ENCODE data around the gene HNRNPLL. TPM values are rescaled to one million over a fixed set of nuclear protein-coding genes. Genes with fewer than 3 reads are reported as not detected.

The HNRNPLL gene
- total and polyA plus RNA-seq, 3 donors from 2014 or later, result 82.0 to 107 (median 85.1) TPM

DNA sequence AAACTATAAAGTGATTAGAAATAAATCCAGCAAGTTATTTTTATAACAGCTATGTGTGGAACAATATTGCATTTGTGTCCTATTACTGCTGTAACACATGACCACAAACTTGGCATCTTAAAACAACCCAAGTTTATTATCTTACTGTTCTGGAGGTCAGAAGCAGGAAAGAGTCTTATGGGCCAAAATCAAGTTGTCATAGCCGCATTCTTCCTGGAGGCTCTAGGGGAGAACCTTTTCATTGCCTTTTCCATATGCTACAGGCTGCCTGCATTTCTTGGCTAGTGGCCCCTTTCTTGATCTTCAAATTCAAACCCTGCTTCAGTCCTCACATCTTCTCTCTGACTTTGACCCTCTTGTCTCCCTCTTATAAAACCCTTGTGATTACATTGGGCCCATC lies 27.0 kb upstream of the HNRNPLL start:
- H3K4me3 ChIP-seq, result no peak overlapping the region
- peak overlapping the region in 1 of 2 donors; percentile 33 for H3K27ac ChIP-seq
- intact Hi-C loops (cut with DNase I; ENCODE audit: low total_unique reads), result no loop called here
- 60 to 67% methylated on average over 1 of the region's 1 CpG for WGBS, 2 donors
- H3K9me3 ChIP-seq, result no peaks in the 10 kb centered on the region
- H3K27me3 ChIP-seq, result no peaks in the 10 kb centered on the region
- H3K36me3 ChIP-seq (ENCODE audit: low read depth, missing control alignments), result no peaks in the 10 kb centered on the region
- DNase-seq, result no peak
- H3K4me1 ChIP-seq, result peaks cover 6% of the 10 kb centered on the region
- no peak for TF ChIP-seq POLR2A (IDR thresholded peaks at IDR 0.05)
- TF ChIP-seq, protein P1, sequence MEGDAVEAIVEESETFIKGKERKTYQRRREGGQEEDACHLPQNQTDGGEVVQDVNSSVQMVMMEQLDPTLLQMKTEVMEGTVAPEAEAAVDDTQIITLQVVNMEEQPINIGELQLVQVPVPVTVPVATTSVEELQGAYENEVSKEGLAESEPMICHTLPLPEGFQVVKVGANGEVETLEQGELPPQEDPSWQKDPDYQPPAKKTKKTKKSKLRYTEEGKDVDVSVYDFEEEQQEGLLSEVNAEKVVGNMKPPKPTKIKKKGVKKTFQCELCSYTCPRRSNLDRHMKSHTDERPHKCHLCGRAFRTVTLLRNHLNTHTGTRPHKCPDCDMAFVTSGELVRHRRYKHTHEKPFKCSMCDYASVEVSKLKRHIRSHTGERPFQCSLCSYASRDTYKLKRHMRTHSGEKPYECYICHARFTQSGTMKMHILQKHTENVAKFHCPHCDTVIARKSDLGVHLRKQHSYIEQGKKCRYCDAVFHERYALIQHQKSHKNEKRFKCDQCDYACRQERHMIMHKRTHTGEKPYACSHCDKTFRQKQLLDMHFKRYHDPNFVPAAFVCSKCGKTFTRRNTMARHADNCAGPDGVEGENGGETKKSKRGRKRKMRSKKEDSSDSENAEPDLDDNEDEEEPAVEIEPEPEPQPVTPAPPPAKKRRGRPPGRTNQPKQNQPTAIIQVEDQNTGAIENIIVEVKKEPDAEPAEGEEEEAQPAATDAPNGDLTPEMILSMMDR (IDR thresholded peaks at IDR 0.05), result no peak

DNA sequence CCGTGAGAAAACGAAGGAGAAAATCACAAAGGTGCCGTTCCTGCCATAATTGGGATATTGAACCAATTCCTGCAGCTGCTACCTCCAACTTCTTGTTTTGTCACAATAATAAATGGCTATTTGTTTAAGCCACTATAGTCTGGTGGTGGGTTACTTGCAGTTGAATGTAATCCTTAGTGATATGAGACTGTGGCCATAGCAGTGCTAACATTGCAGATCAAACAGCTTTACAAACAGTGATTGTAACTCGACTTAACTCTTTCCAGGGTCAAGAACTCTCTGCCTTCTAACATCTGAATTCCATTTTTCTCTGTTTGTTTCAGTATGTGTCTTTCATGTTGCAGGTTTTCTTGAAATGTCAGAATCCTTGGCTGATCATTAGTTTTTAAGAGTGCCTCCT lies 24.7 kb upstream of the HNRNPLL start:
- no peaks in the 10 kb centered on the region for H3K27me3 ChIP-seq
- peaks cover 3% of the 10 kb centered on the region for H3K4me1 ChIP-seq
- H3K4me3 ChIP-seq, result no peak overlapping the region
- TF ChIP-seq, protein P1 (IDR thresholded peaks at IDR 0.05), result no peak
- TF ChIP-seq POLR2A (IDR thresholded peaks at IDR 0.05), result no peak
- WGBS, 2 donors, result 81 to 85% methylated on average over 4 of the region's 4 CpGs
- intact Hi-C loops (cut with DNase I; ENCODE audit: low total_unique reads), result no loop called here
- no peak for DNase-seq
- no peaks in the 10 kb centered on the region for H3K9me3 ChIP-seq
- H3K36me3 ChIP-seq (ENCODE audit: low read depth, missing control alignments), result no peaks in the 10 kb centered on the region
- H3K27ac ChIP-seq, result no peak overlapping the region

DNA sequence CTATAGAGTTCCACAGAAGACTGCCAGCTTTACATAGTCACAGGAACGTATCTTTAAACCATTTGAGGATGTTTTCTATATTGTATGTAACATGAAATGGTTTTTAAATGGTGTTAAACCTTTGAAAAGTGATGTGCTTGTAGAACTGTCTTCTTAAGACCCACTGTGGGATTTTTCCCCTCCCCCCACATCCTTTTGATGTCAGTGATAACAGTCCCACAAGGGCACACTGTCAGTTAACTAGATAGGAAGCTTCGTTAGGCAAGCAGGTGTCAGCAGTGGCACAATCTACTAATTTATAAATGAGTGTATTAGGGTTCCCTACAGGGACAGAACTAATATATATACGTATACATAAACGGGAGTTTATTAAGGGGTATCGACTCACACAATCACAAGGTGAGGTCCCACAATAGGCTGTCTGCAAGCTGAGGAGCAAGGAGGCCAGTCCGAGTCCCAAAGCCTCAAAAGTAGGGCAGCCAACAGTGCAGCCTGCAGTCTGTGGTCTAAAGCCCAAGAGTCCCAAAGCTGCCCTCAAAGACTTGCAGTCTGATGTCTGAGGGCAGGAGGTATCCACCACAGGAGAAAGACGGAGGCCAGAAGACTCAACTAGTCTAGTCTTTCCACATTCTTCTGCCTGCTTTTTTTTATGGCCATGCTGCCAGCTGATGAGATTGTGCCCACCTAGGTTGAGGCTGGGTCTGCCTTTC lies 23.8 kb upstream of the HNRNPLL start:
- H3K9me3 ChIP-seq, result no peaks in the 10 kb centered on the region
- H3K27me3 ChIP-seq, result no peaks in the 10 kb centered on the region
- intact Hi-C loops (cut with DNase I; ENCODE audit: low total_unique reads), result no loop called here
- H3K36me3 ChIP-seq (ENCODE audit: low read depth, missing control alignments), result no peaks in the 10 kb centered on the region
- H3K4me1 ChIP-seq, result peaks cover 3% of the 10 kb centered on the region
- 89 to 90% methylated on average over 7 of the region's 7 CpGs for WGBS, 2 donors
- no peak overlapping the region for H3K4me3 ChIP-seq
- H3K27ac ChIP-seq, result no peak overlapping the region
- TF ChIP-seq POLR2A (IDR thresholded peaks at IDR 0.05), result no peak
- TF ChIP-seq, protein P1 (IDR thresholded peaks at IDR 0.05), result no peak
- DNase-seq, result no peak

DNA sequence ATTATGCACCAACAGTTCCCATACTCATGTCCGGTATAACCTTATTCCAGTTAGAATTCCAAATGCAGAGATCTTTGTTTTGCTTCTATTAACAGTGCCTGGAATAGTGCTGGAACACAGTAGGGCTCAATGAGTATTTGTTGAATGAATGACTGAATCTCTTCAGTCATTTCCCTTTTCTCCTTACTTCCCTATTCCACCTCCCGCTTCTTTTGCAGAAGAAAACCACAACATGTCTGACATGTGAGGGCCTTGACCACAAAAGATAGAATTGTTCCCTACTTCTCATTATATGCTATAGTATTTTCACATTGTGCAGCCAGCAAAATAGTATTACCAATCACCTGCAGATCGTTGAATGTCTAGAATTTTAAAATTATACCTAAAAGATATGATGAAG lies 19.5 kb upstream of the HNRNPLL start:
- Histone ChIP-seq H3K4me3 (no peak overlapping the region), H3K36me3 (ENCODE audit: low read depth, missing control alignments) (no peaks in the 10 kb centered on the region), H3K27ac (no peak overlapping the region), H3K27me3 (no peaks in the 10 kb centered on the region), H3K9me3 (no peaks in the 10 kb centered on the region), H3K4me1 (no peaks in the 10 kb centered on the region)
- intact Hi-C loops (cut with DNase I; ENCODE audit: low total_unique reads), result no loop called here
- TF ChIP-seq POLR2A (IDR thresholded peaks at IDR 0.05), result no peak
- TF ChIP-seq, protein P1 (IDR thresholded peaks at IDR 0.05), result no peak
- no peak for DNase-seq
- 74 to 77% methylated on average over 3 of the region's 3 CpGs for WGBS, 2 donors

DNA sequence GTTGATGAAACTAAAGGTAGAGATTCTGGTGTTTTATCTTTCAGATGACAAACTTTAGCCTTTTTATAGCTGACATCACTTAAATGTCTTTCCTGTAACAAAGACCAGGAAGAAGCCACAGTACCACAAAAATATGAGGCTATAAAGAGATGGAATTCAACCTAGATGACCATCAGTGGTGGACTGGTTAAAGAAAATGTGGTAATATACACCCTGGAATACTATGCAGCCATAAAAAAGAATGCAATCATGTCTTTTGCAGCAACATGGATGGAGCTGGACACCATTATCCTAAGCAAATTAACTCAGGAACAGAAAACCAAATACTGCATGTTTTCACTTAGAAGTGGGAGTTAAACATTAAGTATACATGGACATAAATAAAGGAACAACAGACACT lies 18.3 kb upstream of the HNRNPLL start:
- intact Hi-C loops (cut with DNase I; ENCODE audit: low total_unique reads), result no loop called here
- H3K4me1 ChIP-seq, result no peaks in the 10 kb centered on the region
- no peak overlapping the region for H3K4me3 ChIP-seq
- TF ChIP-seq POLR2A (IDR thresholded peaks at IDR 0.05), result no peak
- TF ChIP-seq, protein P1 (IDR thresholded peaks at IDR 0.05), result no peak
- H3K27ac ChIP-seq, result no peak overlapping the region
- DNase-seq, result no peak
- no peaks in the 10 kb centered on the region for H3K27me3 ChIP-seq
- H3K9me3 ChIP-seq, result no peaks in the 10 kb centered on the region
- H3K36me3 ChIP-seq (ENCODE audit: low read depth, missing control alignments), result no peaks in the 10 kb centered on the region

All from testis (tissue), 3 donors.